IMR-90 (cell line): ENCODE measurements around the gene DCUN1D5. TPM values are rescaled to one million over a fixed set of nuclear protein-coding genes. Genes with fewer than 3 reads are reported as not detected.

ENCODE experiments used
- polyA plus RNA-seq, 3 experiments: library from polyadenylated mRNA; depleted of rRNA; stranded (reverse); fragments of >200 nt; gene quantifications; 2 replicates each; pipeline ENCODE4 v1.2.3, GENCODE V29; 2012; ENCODE audit warnings: low replicate concordance in 1 of 3
- total RNA-seq: library from RNA; depleted of rRNA; stranded (reverse); fragments of >200 nt; gene quantifications from 2 replicates; pipeline ENCODE4 v1.2.3, GENCODE V29; 2012; rRNA removed

The DCUN1D5 gene
- total and polyA plus RNA-seq, 2 of the 4 experiments (the other 2 are of a cell fraction) = 47.8 to 58.3 TPM

Other genes with a start within 250 kb of the DCUN1D5 start
- gene MMP3, start 248.6 kb downstream of the DCUN1D5 start, total RNA-seq = under 0.01 and 0.28 TPM in 2 replicates
- gene MMP3, start 248.6 kb downstream of the DCUN1D5 start, polyA plus RNA-seq (2012; rRNA removed) = 0.29 and 0.39 TPM in 2 replicates
- gene MMP12, start 217.2 kb downstream of the DCUN1D5 start, total RNA-seq = not detected in 2 replicates
- not detected in 2 replicates for gene MMP12, start 217.2 kb downstream of the DCUN1D5 start, polyA plus RNA-seq (2012; rRNA removed)
- gene MMP13, start 136.4 kb downstream of the DCUN1D5 start, total RNA-seq = not detected in 2 replicates
- not detected in 2 replicates for gene MMP13, start 136.4 kb downstream of the DCUN1D5 start, polyA plus RNA-seq (2012; rRNA removed)
- 21.0 and 25.3 TPM in 2 replicates for gene DYNC2H1, start 17.3 kb upstream of the DCUN1D5 start, total RNA-seq
- gene DYNC2H1, start 17.3 kb upstream of the DCUN1D5 start, polyA plus RNA-seq (2012; rRNA removed) = 4.3 and 5.7 TPM in 2 replicates